Activated CD8-positive, alpha-beta memory T cell treated with anti-CD3 and anti-CD28 coated beads, Interleukin-2, amount 50 U/mL, for 1 hour (primary cell): ENCODE data around the gene MFAP4.

ENCODE experiments used
- DNase-seq: peaks from one replicate; pipeline ENCODE4 v3.0.0-alpha.2; 2020; ENCODE audit errors: extremely low read depth

The MFAP4 gene, protein sequence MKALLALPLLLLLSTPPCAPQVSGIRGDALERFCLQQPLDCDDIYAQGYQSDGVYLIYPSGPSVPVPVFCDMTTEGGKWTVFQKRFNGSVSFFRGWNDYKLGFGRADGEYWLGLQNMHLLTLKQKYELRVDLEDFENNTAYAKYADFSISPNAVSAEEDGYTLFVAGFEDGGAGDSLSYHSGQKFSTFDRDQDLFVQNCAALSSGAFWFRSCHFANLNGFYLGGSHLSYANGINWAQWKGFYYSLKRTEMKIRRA

GRCh38 chr17:19386974-19387920 is at the start of gene MFAP4:
MFAP4 (minus strand) TSS chr17:19387190; CDS start chr17:19387155, 35 bp downstream.
- DNase-seq, result no peak

DNA sequence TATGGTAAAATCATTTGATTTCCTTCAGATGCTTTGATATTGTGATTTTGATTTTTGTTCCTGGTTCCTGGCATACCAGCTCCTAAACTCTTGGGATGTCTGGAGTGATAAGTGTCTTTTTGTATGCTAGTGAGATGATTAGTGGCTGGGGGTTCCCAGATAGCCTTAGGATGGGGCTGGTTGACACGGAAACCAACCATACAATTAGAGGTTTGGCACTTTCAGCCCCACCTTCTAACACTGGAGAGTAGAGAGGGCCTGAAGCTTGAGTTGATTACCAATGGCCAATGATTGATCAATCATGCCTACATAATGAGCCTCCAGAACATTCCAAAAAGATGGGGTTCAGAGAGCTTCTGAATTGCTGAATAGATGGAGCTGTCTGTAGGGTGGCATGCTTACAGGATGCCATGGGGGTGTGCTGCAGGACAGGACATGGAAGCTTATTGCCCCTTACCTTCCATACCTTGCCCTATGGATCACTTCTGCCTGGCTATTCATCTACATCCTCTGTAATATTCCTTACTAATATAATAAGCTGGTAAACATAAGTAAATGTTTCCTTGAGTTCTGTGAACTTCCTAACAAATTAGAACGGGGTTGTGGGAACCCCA is 46.8 kb upstream of the MFAP4 start:
- no peak for DNase-seq

DNA sequence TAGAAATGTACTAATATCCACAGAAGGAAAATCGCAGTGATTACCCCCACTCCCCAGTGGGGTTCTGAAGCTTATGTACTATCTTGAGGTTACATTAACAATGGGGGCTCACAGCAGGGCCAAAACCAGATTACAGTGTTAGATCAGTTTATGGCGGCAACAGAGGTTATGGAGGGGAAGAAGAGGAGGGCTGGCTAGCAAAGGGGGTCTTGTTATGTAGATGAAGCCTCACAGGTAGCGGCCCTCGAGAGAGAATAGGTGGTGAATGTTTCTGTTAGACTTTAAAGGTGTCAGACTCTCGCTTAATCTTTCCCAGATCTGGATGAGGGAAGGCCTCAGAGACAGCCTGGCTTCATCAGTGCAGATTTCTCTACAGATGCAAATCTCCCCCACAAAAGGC is 46.3 kb upstream of the MFAP4 start:
- DNase-seq, result no peak

DNA sequence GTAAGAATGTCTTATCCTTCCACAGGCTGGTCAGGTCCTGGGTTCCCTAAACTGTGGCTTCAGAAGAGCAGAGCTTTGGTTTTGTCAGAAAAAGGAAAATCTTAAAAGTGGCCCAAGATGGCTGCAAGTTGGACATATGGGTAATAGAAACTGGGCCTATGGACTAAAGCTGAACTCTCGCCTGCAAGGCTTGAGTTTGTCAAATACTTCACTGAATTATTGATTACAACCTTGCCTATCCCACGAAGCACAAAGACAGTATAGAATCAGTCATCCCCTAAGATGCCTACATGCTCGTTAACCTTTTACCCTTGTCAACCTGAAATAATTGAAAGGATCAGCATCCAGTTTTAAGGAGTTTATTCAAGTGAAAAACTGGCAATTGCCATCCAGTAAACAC is 44.7 kb upstream of the MFAP4 start:
- no peak for DNase-seq

DNA sequence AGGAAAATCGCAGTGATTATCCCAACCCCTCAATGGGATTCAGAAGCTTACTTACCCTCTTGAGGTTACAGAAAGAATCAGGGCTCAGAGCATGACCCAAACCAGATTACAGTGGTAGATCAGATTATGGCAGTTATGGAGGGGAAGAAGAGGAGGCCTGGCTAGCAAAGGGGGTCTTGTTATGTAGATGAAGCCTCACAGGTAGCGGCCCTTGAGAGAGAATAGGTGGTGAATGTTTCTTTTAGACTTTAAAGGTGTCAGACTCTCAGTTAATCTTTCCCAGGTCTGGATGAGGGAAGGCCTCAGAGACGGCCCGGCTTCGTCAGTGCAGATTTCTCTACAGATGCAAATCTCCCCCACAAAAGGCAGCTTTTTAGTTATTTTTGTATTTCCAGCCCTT is 39.6 kb upstream of the MFAP4 start:
- no peak for DNase-seq

GRCh38 chr17:19424934-19425868 is 38.2 kb upstream of the MFAP4 start:
- DNase-seq, result no peak

- DNase-seq, result no peak
Observed at GRCh38 chr17:19421926-19422325, 34.9 kb upstream of the MFAP4 start.

- DNase-seq, result no peak
Observed at GRCh38 chr17:19421219-19421618, 34.2 kb upstream of the MFAP4 start.

- no peak for DNase-seq
Observed at GRCh38 chr17:19418251-19418992, 31.4 kb upstream of the MFAP4 start.

GRCh38 chr17:19417611-19418010 is 30.6 kb upstream of the MFAP4 start:
- no peak for DNase-seq

- DNase-seq, result no peak
Observed at GRCh38 chr17:19415806-19416775, 29.1 kb upstream of the MFAP4 start.

DNA sequence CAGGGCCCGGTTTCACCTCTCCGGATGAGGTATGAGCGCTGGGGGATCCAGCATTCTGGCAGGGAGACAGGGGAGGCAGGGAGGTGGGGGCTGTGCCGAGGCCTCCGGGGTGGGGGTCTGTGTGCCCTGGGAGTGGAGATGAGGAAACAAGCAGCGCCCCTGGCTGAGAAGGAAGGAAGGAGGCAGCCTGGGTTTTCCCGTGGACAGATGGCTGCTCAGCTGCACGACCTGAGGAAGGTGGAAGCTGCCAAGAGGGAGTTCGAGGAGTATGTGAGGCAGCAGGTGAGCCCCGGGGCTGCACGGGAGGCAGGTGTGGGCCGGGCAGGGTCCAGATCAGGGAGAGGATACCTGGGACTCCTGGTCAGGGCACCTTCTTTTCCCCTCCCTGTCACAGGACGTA is 28.3 kb upstream of the MFAP4 start:
- DNase-seq, result no peak

- no peak for DNase-seq
Observed at GRCh38 chr17:19414396-19415280, 27.6 kb upstream of the MFAP4 start.

DNA sequence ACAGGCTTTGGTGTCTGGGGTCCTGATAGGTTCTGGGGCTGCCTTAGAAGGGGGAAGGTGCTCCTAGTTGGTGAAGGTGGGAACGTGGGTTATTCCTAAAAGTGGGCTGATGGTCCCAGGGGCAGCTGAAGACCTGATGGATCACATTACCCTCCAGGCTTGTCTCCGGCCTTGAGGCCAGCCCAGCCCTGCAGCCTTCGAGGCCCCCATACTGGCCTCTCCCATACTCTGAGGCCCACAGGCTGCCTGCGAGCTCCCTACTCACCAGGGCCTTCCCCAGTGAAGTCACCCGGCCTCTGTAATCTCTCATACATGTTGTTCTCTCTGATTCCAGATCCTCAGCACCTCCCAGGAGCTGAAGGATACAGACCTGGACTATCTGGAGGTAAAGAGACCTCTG is 26.8 kb upstream of the MFAP4 start:
- no peak for DNase-seq

- DNase-seq, result no peak
Observed at GRCh38 chr17:19412984-19413383, 26.0 kb upstream of the MFAP4 start.

GRCh38 chr17:19412510-19412909 is 25.5 kb upstream of the MFAP4 start:
- DNase-seq, result no peak

- DNase-seq, result no peak
Observed at GRCh38 chr17:19411631-19412030, 24.6 kb upstream of the MFAP4 start.

- no peak for DNase-seq
Observed at GRCh38 chr17:19410875-19411620, 24.1 kb upstream of the MFAP4 start, which contains the start of gene RNF112. RNF112 (plus strand) TSS chr17:19411232; CDS start chr17:19411409, 177 bp downstream.
